B cell (primary cell): ENCODE data around the gene SPATA32. TPM values are rescaled to one million over a fixed set of nuclear protein-coding genes. Genes with fewer than 3 reads are reported as not detected.
A peak's percentile ranks its signal among the peaks of the same experiment; 100 is the strongest.

Source experiments
- ATAC-seq: fragments of 200-7000 bp; cut with Tn5 transposase; one replicate; pipeline ENCODE4 v1.10.0; 2021; ENCODE audit warnings: low read depth, mild to moderate bottlenecking, moderate number of reproducible peaks, moderate library complexity
- CTCF ChIA-PET: fragments of 350-600 bp; sonication (Branson Sonifier 250); formaldehyde crosslinking; loops from one replicate; lab custom pipeline; 2021; ENCODE audit warnings: antibody characterized with exemption, inconsistent platforms; lab: Charles Lee
- POLR2A ChIA-PET: fragments of 350-600 bp; sonication (Branson Sonifier 250); formaldehyde crosslinking; loops from one replicate; lab custom pipeline; 2021; ENCODE audit warnings: antibody characterized with exemption; lab: Charles Lee
- DNase-seq: peaks from one replicate; pipeline ENCODE4 v3.0.0; 2013
- H2AFZ ChIP-seq: 2 replicates; pipeline ENCODE4 v1.6.1; 2012; ENCODE audit warnings: mild to moderate bottlenecking, low read depth, low read length; ENCODE audit not compliant: insufficient read depth, poor library complexity, severe bottlenecking
- H3K27ac ChIP-seq, 2 donors: 1 replicate in 1 of 2; 2 replicates in 1 of 2; pipeline ENCODE4 v1.5.1; 2012 to 2013; ENCODE audit warnings: low read length in 2 of 2, mild to moderate bottlenecking in 2 of 2, moderate library complexity in 1 of 2
- H3K27me3 ChIP-seq, 4 experiments: fragments of 200-600 bp in 1 of 4; sonication (generic) in 1 of 4; replicated peaks in 1 of 4; 1 replicate in 2 of 4; 2 replicates in 2 of 4; pipeline versions ENCODE4 v1.6.1 to v1.7.0; 2013 to 2016; ENCODE audit warnings: low read length in 3 of 4, mild to moderate bottlenecking in 2 of 4, mixed read lengths in 1 of 4, moderate library complexity in 1 of 4; ENCODE audit not compliant: insufficient read depth in 4 of 4, control insufficient read depth in 3 of 4; ENCODE audit errors: control extremely low read depth in 1 of 4
- H3K36me3 ChIP-seq, 2 experiments: replicated peaks in 1 of 2; 1 replicate in 1 of 2; 2 replicates in 1 of 2; pipeline versions ENCODE4 v1.6.1 to v1.7.1; 2013; ENCODE audit warnings: low read length in 1 of 2; ENCODE audit not compliant: insufficient read depth in 2 of 2, control insufficient read depth in 1 of 2; ENCODE audit errors: control extremely low read depth in 1 of 2, extremely low read depth in 1 of 2
- H3K4me1 ChIP-seq, 2 donors: fragments of 200-600 bp in 1 of 2; sonication (generic) in 1 of 2; 1 replicate in 1 of 2; 2 replicates in 1 of 2; pipeline versions ENCODE4 v1.5.1 to v1.6.1; 2013 to 2017; ENCODE audit warnings: low read length in 2 of 2; ENCODE audit not compliant: control insufficient read depth in 2 of 2, insufficient read depth in 2 of 2
- H3K4me2 ChIP-seq: replicated peaks from 2 replicates; pipeline ENCODE3; 2012; ENCODE audit warnings: mild to moderate bottlenecking, low read depth, low read length; ENCODE audit not compliant: poor library complexity, severe bottlenecking
- H3K4me3 ChIP-seq, 5 experiments: fragments of 200-600 bp in 1 of 5; sonication (generic) in 1 of 5; 1 replicate in 3 of 5; 2 replicates in 2 of 5; pipeline versions ENCODE4 v1.5.1 to v1.7.0; 2011 to 2016; ENCODE audit warnings: low read length in 4 of 5, mild to moderate bottlenecking in 4 of 5, low read depth in 2 of 5, control low read depth in 1 of 5, moderate library complexity in 1 of 5; ENCODE audit not compliant: insufficient read depth in 1 of 5; ENCODE audit errors: control extremely low read depth in 1 of 5, extremely low read depth in 1 of 5
- H3K79me2 ChIP-seq: fragments of 200-600 bp; sonication (generic); one replicate; pipeline ENCODE4 v1.6.0; 2016; ENCODE audit warnings: low read length; ENCODE audit not compliant: control insufficient read depth, insufficient read depth
- H3K9ac ChIP-seq: fragments of 200-600 bp; sonication (generic); 2 replicates; pipeline ENCODE4 v1.6.1; 2017; ENCODE audit warnings: mild to moderate bottlenecking, low read length, moderate library complexity
- H3K9me3 ChIP-seq, 3 donors: one replicate each; pipeline versions ENCODE4 v1.6.1 to v1.7.1; 2013; ENCODE audit warnings: low read length in 2 of 3; ENCODE audit not compliant: control insufficient read depth in 2 of 3, insufficient read depth in 1 of 3; ENCODE audit errors: control extremely low read depth in 1 of 3
- H4K20me1 ChIP-seq: 2 replicates; pipeline ENCODE4 v1.6.0; 2012; ENCODE audit warnings: mild to moderate bottlenecking, low read length; ENCODE audit not compliant: insufficient read depth, control insufficient read depth, poor library complexity, severe bottlenecking
- H3K27ac Mint-ChIP-seq: one replicate; pipeline ENCODE4 v1.8.0; 2021; ENCODE audit warnings: mixed read lengths
- H3K27me3 Mint-ChIP-seq: one replicate; pipeline ENCODE4 v1.8.0; 2021; ENCODE audit warnings: mixed read lengths
- H3K4me1 Mint-ChIP-seq: one replicate; pipeline ENCODE4 v1.8.0; 2021; ENCODE audit warnings: mixed read lengths
- H3K4me3 Mint-ChIP-seq: one replicate; pipeline ENCODE4 v1.8.0; 2021; ENCODE audit warnings: mixed read lengths
- H3K9me3 Mint-ChIP-seq: one replicate; pipeline ENCODE4 v1.8.0; 2022; ENCODE audit warnings: mixed read lengths; ENCODE audit not compliant: insufficient read depth
- EZH2 ChIP-seq: IDR thresholded peaks from 2 replicates; pipeline ENCODE4 v1.6.1; 2012; ENCODE audit warnings: borderline replicate concordance, low read depth, mild to moderate bottlenecking, moderate library complexity, low read length; ENCODE audit not compliant: insufficient read depth, poor library complexity, severe bottlenecking
- WGBS: methylation state at CpG from one replicate; pipeline ENCODE4 v1.1.5; 2013; ENCODE audit warnings: missing lambda C conversion rate; ENCODE audit not compliant: insufficient coverage; 5-methylcytosine and 5-hydroxymethylcytosine counted together
- intact Hi-C: fragments of 100-400 bp; cut with micrococcal nuclease; formaldehyde crosslinking; loops from one replicate; pipeline ENCODE4 v1.10.0; 2022
- polyA plus RNA-seq: library from polyadenylated mRNA; depleted of rRNA; stranded (reverse); fragments of >200 nt; gene quantifications from 2 replicates; pipeline ENCODE4 v1.2.3, GENCODE V29; 2012
- total RNA-seq, 2 donors: library from RNA; stranded (reverse); fragments of 120-200 nt in 1 of 2; gene quantifications; 1 replicate in 1 of 2; 2 replicates in 1 of 2; pipeline versions ENCODE4 v1.2.3 to v1.2.4, GENCODE V29; 2013 to 2022
- TF ChIP-seq, protein P1 (sequence below): fragments of 200-600 bp; IDR thresholded peaks from one replicate; pipeline ENCODE4 v1.8.0; 2022; ENCODE audit warnings: antibody characterized with exemption, mild to moderate bottlenecking

Gene SPATA32
- total and polyA plus RNA-seq, 2 donors (not counting 1 experiment from before 2014, with no cell fraction given), result 0.12 to 0.52 TPM

DNA sequence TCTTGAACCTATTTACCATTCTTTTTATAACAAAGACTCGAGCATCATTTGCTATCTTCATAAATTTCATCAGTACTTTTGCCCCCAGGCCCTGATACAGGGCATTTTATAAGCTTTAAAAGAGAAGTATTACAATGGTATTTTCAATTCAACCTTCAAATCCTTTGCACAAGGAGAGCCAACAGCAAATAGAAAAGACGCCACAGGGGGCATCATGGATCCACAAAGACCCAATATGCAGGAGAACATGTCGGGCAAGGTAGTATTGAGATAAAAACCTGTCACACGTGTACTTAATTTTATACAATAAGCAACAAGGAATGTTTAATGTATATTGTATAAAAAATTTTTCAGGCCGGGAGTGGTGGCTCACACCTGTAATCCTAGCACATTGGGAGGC is 44.7 kb upstream of the SPATA32 start:
- Histone ChIP-seq H3K79me2 (peaks cover 98% of the 10 kb centered on the region), H3K36me3 (peaks cover 2 to 37% of the 10 kb centered on the region in 2 experiments), H3K27ac (peak overlapping the region; percentile 81 to 90), H3K4me1 (peaks cover 91 to 95% of the 10 kb centered on the region in 2 donors), H3K9ac (no peak overlapping the region), H3K4me3 (no peak overlapping the region), H2AFZ (no peak overlapping the region), H3K27me3 (no peaks in the 10 kb centered on the region), H4K20me1 (peaks cover 5% of the 10 kb centered on the region), H3K9me3 (no peaks in the 10 kb centered on the region), H3K4me2 (peak overlapping the region; percentile 36)
- Mint-ChIP-seq H3K27ac (peak overlapping the region; percentile 89), H3K27me3 (no peaks in the 10 kb centered on the region), H3K9me3 (no peaks in the 10 kb centered on the region), H3K4me1 (peaks cover 80% of the 10 kb centered on the region), H3K4me3 (peak overlapping the region; percentile 26)
- ChIA-PET CTCF (interaction anchor here (0.8 to 12.8 kb wide), 6 partner anchors 10 to 145 kb away, joined by 3 to 207 read pairs (median 11); partner anchors contain the start of genes HEXIM2 and MAP3K14), POLR2A (interaction anchor here (1.1 to 1.3 kb wide), 2 partner anchors 10 kb away, joined by 4 to 22 read pairs; partner anchors contain the start of gene MAP3K14)
- WGBS, result 60% methylated on average over 1 of the region's 5 CpGs
- TF ChIP-seq EZH2, result no peak
- TF ChIP-seq, protein P1, sequence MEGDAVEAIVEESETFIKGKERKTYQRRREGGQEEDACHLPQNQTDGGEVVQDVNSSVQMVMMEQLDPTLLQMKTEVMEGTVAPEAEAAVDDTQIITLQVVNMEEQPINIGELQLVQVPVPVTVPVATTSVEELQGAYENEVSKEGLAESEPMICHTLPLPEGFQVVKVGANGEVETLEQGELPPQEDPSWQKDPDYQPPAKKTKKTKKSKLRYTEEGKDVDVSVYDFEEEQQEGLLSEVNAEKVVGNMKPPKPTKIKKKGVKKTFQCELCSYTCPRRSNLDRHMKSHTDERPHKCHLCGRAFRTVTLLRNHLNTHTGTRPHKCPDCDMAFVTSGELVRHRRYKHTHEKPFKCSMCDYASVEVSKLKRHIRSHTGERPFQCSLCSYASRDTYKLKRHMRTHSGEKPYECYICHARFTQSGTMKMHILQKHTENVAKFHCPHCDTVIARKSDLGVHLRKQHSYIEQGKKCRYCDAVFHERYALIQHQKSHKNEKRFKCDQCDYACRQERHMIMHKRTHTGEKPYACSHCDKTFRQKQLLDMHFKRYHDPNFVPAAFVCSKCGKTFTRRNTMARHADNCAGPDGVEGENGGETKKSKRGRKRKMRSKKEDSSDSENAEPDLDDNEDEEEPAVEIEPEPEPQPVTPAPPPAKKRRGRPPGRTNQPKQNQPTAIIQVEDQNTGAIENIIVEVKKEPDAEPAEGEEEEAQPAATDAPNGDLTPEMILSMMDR, result no peak
- DNase-seq, result no peak
- intact Hi-C loops, result loop anchor here (1.0 to 2.0 kb wide), 4 partner anchors 10 to 158 kb away; partner anchors contain the start of genes HEXIM1 and MAP3K14
- no peak for ATAC-seq

GRCh38 chr17:45306094-45306493 is 44.2 kb upstream of the SPATA32 start:
- H3K4me1 ChIP-seq, result peaks cover 91 to 93% of the 10 kb centered on the region in 2 donors
- 100% methylated on average over 1 of the region's 4 CpGs for WGBS
- intact Hi-C loops, result loop anchor here (2.0 kb wide), 2 partner anchors 15 to 157 kb away; partner anchors contain the start of gene HEXIM1
- TF ChIP-seq, protein P1, result no peak
- TF ChIP-seq EZH2, result no peak
- no peaks in the 10 kb centered on the region for H3K27me3 ChIP-seq
- peak overlapping the region; percentile 81 to 90 for H3K27ac ChIP-seq
- ATAC-seq (no peak), DNase-seq (no peak)
- peak overlapping the region; percentile 89 for H3K27ac Mint-ChIP-seq
- H3K79me2 ChIP-seq, result peaks cover 98% of the 10 kb centered on the region
- H3K4me3 Mint-ChIP-seq, result peak overlapping the region; percentile 23
- H2AFZ ChIP-seq, result no peak overlapping the region
- no peaks in the 10 kb centered on the region for H3K27me3 Mint-ChIP-seq
- POLR2A ChIA-PET, result interaction anchor here (0.6 to 1.1 kb wide), 2 partner anchors 10 to 79 kb away, joined by 3 to 4 read pairs; no protein-coding TSS in a partner anchor
- H3K9ac ChIP-seq, result no peak overlapping the region
- peaks cover 2 to 32% of the 10 kb centered on the region in 2 experiments for H3K36me3 ChIP-seq
- H3K4me1 Mint-ChIP-seq, result peaks cover 79% of the 10 kb centered on the region
- no peaks in the 10 kb centered on the region for H3K9me3 ChIP-seq
- peak overlapping the region; percentile 36 for H3K4me2 ChIP-seq
- H3K9me3 Mint-ChIP-seq, result no peaks in the 10 kb centered on the region
- CTCF ChIA-PET, result interaction anchor here (0.8 to 12.8 kb wide), 4 partner anchors 11 to 79 kb away, joined by 3 to 207 read pairs (median 18); partner anchors contain the start of gene MAP3K14
- H4K20me1 ChIP-seq, result peaks cover 5% of the 10 kb centered on the region
- H3K4me3 ChIP-seq, result no peak overlapping the region
